VCaP (cell line): ENCODE data around the gene P2RY14.
A peak's percentile ranks its signal among the peaks of the same experiment; 100 is the strongest.

Experiments used
- H3K27ac ChIP-seq: fragments of 450-650 bp; 2 replicates; pipeline ENCODE4 v1.5.1; 2017
- TF ChIP-seq, protein P1 (sequence below): fragments of 450-650 bp; conservative IDR thresholded peaks from 2 replicates; pipeline ENCODE4 v1.5.1; 2017; ENCODE audit warnings: mild to moderate bottlenecking, moderate library complexity

Gene P2RY14

GRCh38 chr3:151278230-151278629, at the start of gene P2RY14:
Gene P2RY14, minus strand, starts transcription at chr3:151278542. Its CDS starts 64,226 bp downstream, at chr3:151214316.
- no peak within 1 kb of the TSS for H3K27ac ChIP-seq
- TF ChIP-seq, protein P1, sequence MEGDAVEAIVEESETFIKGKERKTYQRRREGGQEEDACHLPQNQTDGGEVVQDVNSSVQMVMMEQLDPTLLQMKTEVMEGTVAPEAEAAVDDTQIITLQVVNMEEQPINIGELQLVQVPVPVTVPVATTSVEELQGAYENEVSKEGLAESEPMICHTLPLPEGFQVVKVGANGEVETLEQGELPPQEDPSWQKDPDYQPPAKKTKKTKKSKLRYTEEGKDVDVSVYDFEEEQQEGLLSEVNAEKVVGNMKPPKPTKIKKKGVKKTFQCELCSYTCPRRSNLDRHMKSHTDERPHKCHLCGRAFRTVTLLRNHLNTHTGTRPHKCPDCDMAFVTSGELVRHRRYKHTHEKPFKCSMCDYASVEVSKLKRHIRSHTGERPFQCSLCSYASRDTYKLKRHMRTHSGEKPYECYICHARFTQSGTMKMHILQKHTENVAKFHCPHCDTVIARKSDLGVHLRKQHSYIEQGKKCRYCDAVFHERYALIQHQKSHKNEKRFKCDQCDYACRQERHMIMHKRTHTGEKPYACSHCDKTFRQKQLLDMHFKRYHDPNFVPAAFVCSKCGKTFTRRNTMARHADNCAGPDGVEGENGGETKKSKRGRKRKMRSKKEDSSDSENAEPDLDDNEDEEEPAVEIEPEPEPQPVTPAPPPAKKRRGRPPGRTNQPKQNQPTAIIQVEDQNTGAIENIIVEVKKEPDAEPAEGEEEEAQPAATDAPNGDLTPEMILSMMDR, result no peak

DNA sequence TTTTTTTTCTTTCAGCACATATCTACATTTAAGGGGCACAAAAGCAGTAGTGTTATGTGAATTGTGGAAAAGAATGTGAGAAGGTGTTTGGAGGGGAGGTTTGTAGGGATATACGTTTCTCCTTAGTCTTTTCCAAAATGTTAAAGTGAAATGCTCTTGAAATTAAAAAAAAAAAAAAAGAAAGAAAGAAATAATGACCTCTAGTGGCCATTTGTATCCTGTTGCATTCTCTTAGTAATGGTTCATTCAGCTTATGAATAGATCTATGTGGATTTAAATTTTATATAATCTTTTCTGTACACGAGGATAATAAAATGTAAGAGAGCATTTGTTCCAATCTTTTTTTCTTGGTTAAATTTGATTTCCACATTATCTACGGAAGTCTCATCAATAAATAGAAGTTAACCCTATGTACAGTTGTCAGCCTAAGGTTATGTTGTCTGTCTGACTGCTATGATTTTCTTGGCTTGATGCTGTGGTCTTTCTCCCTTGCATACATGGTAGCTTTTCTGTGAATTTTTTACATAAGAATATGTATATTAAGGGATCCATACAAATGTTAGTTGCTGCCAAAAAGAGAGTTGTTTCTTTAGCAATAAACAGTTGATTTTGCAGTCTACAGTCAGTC, 49.3 kb upstream of the P2RY14 start:
- TF ChIP-seq, protein P1, result peak; percentile 82
- H3K27ac ChIP-seq, result no peak overlapping the region

DNA sequence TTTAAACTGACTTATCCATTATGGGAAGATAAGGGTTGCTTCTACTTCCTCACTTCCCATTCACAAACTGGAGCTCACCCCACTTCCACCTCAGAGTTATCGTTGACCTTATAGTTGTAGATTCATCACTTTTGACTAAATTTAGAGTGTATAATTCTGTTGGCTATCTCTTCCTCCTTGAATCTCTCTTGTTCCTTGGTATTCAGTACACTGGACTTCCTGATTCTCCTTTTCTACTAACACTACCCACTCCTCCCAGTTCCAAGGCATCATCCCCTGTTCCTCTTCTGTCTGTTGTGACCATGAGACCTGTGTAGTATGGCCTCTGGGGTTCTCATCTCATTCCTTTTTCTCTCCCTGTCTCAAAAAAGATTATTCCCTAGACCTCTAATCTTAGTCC, 44.2 kb upstream of the P2RY14 start:
- no peak overlapping the region for H3K27ac ChIP-seq
- TF ChIP-seq, protein P1, result no peak

GRCh38 chr3:151321526-151321925, 43.2 kb upstream of the P2RY14 start:
- TF ChIP-seq, protein P1, result no peak
- H3K27ac ChIP-seq, result no peak overlapping the region

- no peak overlapping the region for H3K27ac ChIP-seq
- TF ChIP-seq, protein P1, result no peak
Observed at GRCh38 chr3:151320131-151320530, 41.8 kb upstream of the P2RY14 start.

- H3K27ac ChIP-seq, result no peak overlapping the region
- TF ChIP-seq, protein P1, result no peak
Observed at GRCh38 chr3:151319628-151320027, 41.3 kb upstream of the P2RY14 start.

GRCh38 chr3:151318991-151319390, 40.6 kb upstream of the P2RY14 start:
- TF ChIP-seq, protein P1, result no peak
- no peak overlapping the region for H3K27ac ChIP-seq
